Stimulated activated CD4-positive, alpha-beta T cell treated with anti-CD3 and anti-CD28 coated beads, Interleukin-1b, Interleukin-23, amount 100 ng/mL, for 1 hour (primary cell): ENCODE measurements around the gene TTC9B.
"Not testable (repeated sequence)": the region's sequence is repeated elsewhere in the genome, so short reads cannot be mapped to it uniquely, and the experiment has no call there.

Experiments used
- DNase-seq, 2 donors: peaks; one replicate each; pipeline ENCODE4 v3.0.0-alpha.2; 2020; ENCODE audit warnings: low read depth in 2 of 2

The TTC9B gene

GRCh38 chr19:40170303-40170989 lies 47.7 kb downstream of the TTC9B start:
- not testable (repeated sequence) for DNase-seq

- not testable (repeated sequence) for DNase-seq
Measured at GRCh38 chr19:40169482-40170302, 48.5 kb downstream of the TTC9B start.
